H1 (cell line): ENCODE data around the gene CUBN. TPM values are rescaled to one million over a fixed set of nuclear protein-coding genes. Genes with fewer than 3 reads are reported as not detected.

Source experiments
- CTCF ChIA-PET: fragments of 300-600 bp; sonication (Branson Sonifier 250); formaldehyde crosslinking; loops from one replicate; lab custom pipeline; 2021; ENCODE audit not compliant: partially characterized antibody; lab: Charles Lee
- POLR2A ChIA-PET: fragments of 300-600 bp; sonication (Branson Sonifier 250); formaldehyde crosslinking; loops from one replicate; lab custom pipeline; 2021; ENCODE audit warnings: inconsistent platforms; ENCODE audit not compliant: partially characterized antibody; lab: Charles Lee
- DNase-seq, 2 experiments: peaks; one replicate each; pipeline versions ENCODE4 v3.0.0 to v3.0.0-alpha.2; 2010 to 2022; ENCODE audit warnings: low spot score in 2 of 2, low read depth in 1 of 2, mixed read lengths in 1 of 2
- FAIRE-seq: peaks from 2 replicates; lab custom pipeline; 2011; peaks lifted over from hg19 to GRCh38; lab: Jason Lieb, UNC
- H2AFZ ChIP-seq: 2 replicates; pipeline ENCODE4 v1.8.1; 2012; ENCODE audit warnings: low read length, inconsistent platforms
- H2AK5ac ChIP-seq: 2 replicates; pipeline ENCODE4 v1.6.1; 2013; ENCODE audit warnings: low read depth, low read length
- H2BK120ac ChIP-seq: replicated peaks from 2 replicates; pipeline ENCODE3; 2013; ENCODE audit warnings: low read depth, low read length, inconsistent platforms
- H2BK12ac ChIP-seq: 2 replicates; pipeline ENCODE4 v1.6.1; 2013; ENCODE audit warnings: low read depth, low read length
- H2BK15ac ChIP-seq: 2 replicates; pipeline ENCODE4 v1.6.1; 2013; ENCODE audit warnings: low read length
- H2BK20ac ChIP-seq: 2 replicates; pipeline ENCODE4 v1.6.1; 2013; ENCODE audit warnings: low read length
- H2BK5ac ChIP-seq: 2 replicates; pipeline ENCODE4 v1.6.1; 2013; ENCODE audit warnings: low read depth, low read length
- H3K14ac ChIP-seq: 2 replicates; pipeline ENCODE4 v1.6.1; 2013; ENCODE audit warnings: inconsistent platforms; ENCODE audit not compliant: insufficient read length
- H3K18ac ChIP-seq: 2 replicates; pipeline ENCODE4 v1.6.1; 2013; ENCODE audit warnings: low read length; ENCODE audit errors: extremely low read depth
- H3K23ac ChIP-seq: 2 replicates; pipeline ENCODE4 v1.6.1; 2013; ENCODE audit warnings: inconsistent platforms; ENCODE audit not compliant: insufficient read length
- H3K23me2 ChIP-seq: 2 replicates; pipeline ENCODE4 v1.6.1; 2013; ENCODE audit warnings: low read depth, low read length
- H3K27ac ChIP-seq: 2 replicates; pipeline ENCODE4 v1.6.1; 2011; ENCODE audit warnings: low read depth, low read length, inconsistent platforms
- H3K27me3 ChIP-seq, 4 experiments: replicated peaks in 1 of 4; 1 replicate in 1 of 4; 2 replicates in 3 of 4; pipeline versions ENCODE4 v1.6.1 to v1.8.1; 2011 to 2013; ENCODE audit warnings: low read length in 3 of 4, mild to moderate bottlenecking in 3 of 4, inconsistent platforms in 2 of 4, mixed read lengths in 2 of 4, moderate library complexity in 1 of 4; ENCODE audit not compliant: control insufficient read depth in 3 of 4, insufficient read depth in 3 of 4; ENCODE audit errors: extremely low read depth in 1 of 4
- H3K36me3 ChIP-seq, 4 experiments: 2 replicates each; pipeline versions ENCODE4 v1.6.1 to v1.8.1; 2011 to 2013; ENCODE audit warnings: mild to moderate bottlenecking in 4 of 4, low read length in 3 of 4, moderate library complexity in 2 of 4, control low read depth in 1 of 4, inconsistent platforms in 1 of 4; ENCODE audit not compliant: insufficient read depth in 4 of 4, control insufficient read depth in 2 of 4
- H3K4ac ChIP-seq: replicated peaks from 2 replicates; pipeline ENCODE3; 2013; ENCODE audit warnings: low read length, low read depth, mixed read lengths, inconsistent platforms; ENCODE audit not compliant: insufficient read length
- H3K4me1 ChIP-seq, 4 experiments: replicated peaks in 1 of 4; 1 replicate in 1 of 4; 2 replicates in 3 of 4; pipeline versions ENCODE4 v1.6.1 to v1.8.1; 2011 to 2013; ENCODE audit warnings: low read length in 3 of 4, inconsistent platforms in 2 of 4, mixed read lengths in 1 of 4; ENCODE audit not compliant: insufficient read depth in 4 of 4, control insufficient read depth in 3 of 4
- H3K4me2 ChIP-seq, 2 experiments: 2 replicates each; pipeline versions ENCODE4 v1.6.1 to v1.8.1; 2011 to 2013; ENCODE audit warnings: low read depth in 2 of 2, low read length in 2 of 2, control low read depth in 1 of 2, inconsistent platforms in 1 of 2, mild to moderate bottlenecking in 1 of 2; ENCODE audit not compliant: insufficient read depth in 1 of 2
- H3K4me3 ChIP-seq, 4 experiments: fragments of 200-600, 300-600 bp in 1 of 4; sonication (generic), shearing (Covaris generic), sonication (Bioruptor Twin) in 1 of 4; 2 replicates each; pipeline versions ENCODE4 v1.5.1 to v1.8.1; 2011 to 2016; ENCODE audit warnings: low read length in 4 of 4, low read depth in 3 of 4, control low read depth in 2 of 4, inconsistent platforms in 2 of 4, mild to moderate bottlenecking in 2 of 4, mixed read lengths in 1 of 4, moderate library complexity in 1 of 4; ENCODE audit not compliant: insufficient read depth in 2 of 4; ENCODE audit errors: extremely low read depth in 1 of 4
- H3K56ac ChIP-seq: replicated peaks from 2 replicates; pipeline ENCODE3; 2013; ENCODE audit warnings: low read depth, mild to moderate bottlenecking, mixed read lengths, low read length, inconsistent platforms; ENCODE audit not compliant: insufficient read length
- H3K79me1 ChIP-seq: 2 replicates; pipeline ENCODE4 v1.6.1; 2013; ENCODE audit warnings: low read depth, low read length, control low read depth
- H3K79me2 ChIP-seq, 2 experiments: 2 replicates each; pipeline versions ENCODE4 v1.6.1 to v1.8.1; 2012 to 2013; ENCODE audit warnings: low read length in 2 of 2, mild to moderate bottlenecking in 2 of 2, inconsistent platforms in 1 of 2; ENCODE audit not compliant: insufficient read depth in 2 of 2, control insufficient read depth in 1 of 2
- H3K9ac ChIP-seq, 4 experiments: replicated peaks in 1 of 4; 1 replicate in 1 of 4; 2 replicates in 3 of 4; pipeline versions ENCODE4 v1.6.1 to v1.8.1; 2011 to 2013; ENCODE audit warnings: low read depth in 3 of 4, low read length in 3 of 4, control low read depth in 2 of 4, mild to moderate bottlenecking in 2 of 4, moderate library complexity in 2 of 4, inconsistent platforms in 1 of 4; ENCODE audit errors: extremely low read depth in 1 of 4
- H3K9me3 ChIP-seq, 2 experiments: 2 replicates each; pipeline versions ENCODE4 v1.6.1 to v1.8.1; 2012 to 2013; ENCODE audit warnings: mild to moderate bottlenecking in 2 of 2, moderate library complexity in 2 of 2, control low read depth in 1 of 2, inconsistent platforms in 1 of 2, low read depth in 1 of 2, low read length in 1 of 2, mixed read lengths in 1 of 2; ENCODE audit not compliant: insufficient read depth in 2 of 2
- H4K20me1 ChIP-seq, 2 experiments: replicated peaks in 1 of 2; 2 replicates each; pipeline versions ENCODE3 to v1.8.1; 2011 to 2013; ENCODE audit warnings: inconsistent platforms in 2 of 2, low read length in 2 of 2, mild to moderate bottlenecking in 1 of 2; ENCODE audit not compliant: insufficient read depth in 2 of 2, control insufficient read depth in 1 of 2
- H4K5ac ChIP-seq: 2 replicates; pipeline ENCODE4 v1.6.1; 2013; ENCODE audit warnings: low read length, low read depth, mixed read lengths, inconsistent platforms; ENCODE audit not compliant: insufficient read length
- H4K8ac ChIP-seq: 2 replicates; pipeline ENCODE4 v1.8.0; 2013; ENCODE audit warnings: mild to moderate bottlenecking, moderate library complexity, low read length, inconsistent platforms; ENCODE audit not compliant: insufficient read depth; ENCODE audit errors: extremely low read depth
- H4K91ac ChIP-seq: replicated peaks from 2 replicates; pipeline ENCODE3; 2013; ENCODE audit warnings: low read length, mixed read lengths, inconsistent platforms; ENCODE audit not compliant: insufficient read length
- BACH1 ChIP-seq: IDR thresholded peaks from 2 replicates; pipeline ENCODE4 v1.6.1; 2012; ENCODE audit warnings: low read length, improper control_type of control experiment
- CEBPB ChIP-seq: IDR thresholded peaks from 2 replicates; pipeline ENCODE4 v1.6.1; 2012; ENCODE audit warnings: low read depth, low read length
- CREB1 ChIP-seq: IDR thresholded peaks from 2 replicates; pipeline ENCODE4 v1.6.1; 2012; ENCODE audit warnings: inconsistent platforms
- HDAC2 ChIP-seq, 2 experiments: fragments of 300-600 bp in 1 of 2; sonication (generic) in 1 of 2; IDR thresholded peaks; 2 replicates each; pipeline ENCODE4 v1.6.1; 2011 to 2012; ENCODE audit warnings: low read depth in 2 of 2, low read length in 2 of 2, mild to moderate bottlenecking in 2 of 2, moderate library complexity in 2 of 2, borderline replicate concordance in 1 of 2, inconsistent platforms in 1 of 2
- POU5F1 ChIP-seq: IDR thresholded peaks from 2 replicates; pipeline ENCODE4 v1.6.1; 2011; ENCODE audit warnings: low read depth, mild to moderate bottlenecking, low read length, moderate library complexity
- SIN3A ChIP-seq, 2 experiments: IDR thresholded peaks in 1 of 2; conservative IDR thresholded peaks in 1 of 2; 2 replicates each; pipeline ENCODE4 v1.6.1; 2011 to 2012; ENCODE audit warnings: low read length in 2 of 2, improper control_type of control experiment in 1 of 2, low read depth in 1 of 2, mild to moderate bottlenecking in 1 of 2
- TCF12 ChIP-seq: IDR thresholded peaks from 2 replicates; pipeline ENCODE4 v1.6.1; 2011; ENCODE audit warnings: low read depth, mild to moderate bottlenecking, low read length
- WGBS, 2 experiments: shearing (Covaris generic) in 1 of 2; methylation state at CpG; one replicate each; pipeline versions ENCODE4 v1.1.6 to v1.1.7; 2013 to 2015; ENCODE audit warnings: low lambda C conversion rate in 2 of 2, mixed read lengths in 2 of 2, inconsistent platforms in 1 of 2, low coverage in 1 of 2, missing lambda C conversion rate in 1 of 2; ENCODE audit not compliant: insufficient replicate concordance in 2 of 2, insufficient coverage in 1 of 2, insufficient read length in 1 of 2; ENCODE audit errors: extremely low coverage in 1 of 2, missing lambda C conversion rate in 1 of 2; 5-methylcytosine and 5-hydroxymethylcytosine counted together
- polyA plus RNA-seq, 7 experiments: library from polyadenylated mRNA; depleted of rRNA in 3 of 7; stranded (reverse) in 5 of 7; unstranded in 2 of 7; fragments of >200 nt in 5 of 7; fragments of 200-250 nt in 2 of 7; gene quantifications; 1 replicate in 5 of 7; 2 replicates in 1 of 7; 4 replicates in 1 of 7; pipeline versions ENCODE4 v1.2.1 to v1.2.3, GENCODE V29; 2011 to 2013; ENCODE audit warnings: missing spikeins in 2 of 7, mixed read lengths in 2 of 7
- total RNA-seq: library from RNA; stranded (reverse); fragmentation: NEBNext Ultra II Directional; extraction: Animal tissue kit (Norgen Biotek cat#: 25700); gene quantifications from 2 replicates; pipeline ENCODE4 v1.2.1, GENCODE V29; 2021

CUBN gene
- total and polyA plus RNA-seq, 2 of the 8 experiments (the other 6 are each of a cell fraction or from before 2014, with no cell fraction given) = 0.04 to 0.08 TPM

DNA sequence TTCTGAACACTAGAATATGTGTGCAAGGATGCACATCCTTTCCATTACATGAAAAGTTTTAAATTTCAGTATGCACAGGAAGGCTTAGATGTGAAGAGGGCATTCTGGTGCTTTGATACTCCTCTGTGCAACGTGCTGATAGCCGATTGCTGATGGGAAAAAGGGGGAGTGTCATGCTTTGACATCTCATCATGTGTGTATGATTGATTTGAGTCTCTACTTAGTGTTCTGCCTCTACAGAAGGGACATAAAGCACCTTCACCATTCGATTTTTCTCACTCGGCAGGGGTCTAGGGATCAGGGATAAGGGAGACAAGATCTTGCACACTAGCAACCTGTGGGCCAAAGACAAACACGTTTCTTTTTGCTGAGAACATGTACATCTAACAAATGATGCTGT is 197.7 kb downstream of the CUBN start:
- Histone ChIP-seq H3K27me3 (no peaks in the 10 kb centered on the region; a peak in 1 of 7 replicates), H3K9ac (no peak overlapping the region), H3K9me3 (no peaks in the 10 kb centered on the region), H3K36me3 (no peaks in the 10 kb centered on the region), H3K23ac (no peak overlapping the region), H3K14ac (no peak overlapping the region), H3K27ac (no peak overlapping the region), H2BK12ac (0 out of 2 replicates have a peak overlapping the region, but pooled peaks have one; percentile 10), H4K8ac (no peak overlapping the region), H2AK5ac (no peak overlapping the region), H3K79me2 (no peaks in the 10 kb centered on the region), H3K56ac (no peak overlapping the region), H3K4me1 (peaks cover 0 to 3% (median 0%) of the 10 kb centered on the region in 4 experiments; a peak in 3 of 7 replicates), H3K4me3 (no peak overlapping the region), H4K91ac (no peak overlapping the region), H4K5ac (no peak overlapping the region), H3K4me2 (no peak overlapping the region), H2BK5ac (no peak overlapping the region), H2BK15ac (no peak overlapping the region), H3K79me1 (no peaks in the 10 kb centered on the region), H2BK20ac (no peak overlapping the region), H3K4ac (no peak overlapping the region), H3K23me2 (no peaks in the 10 kb centered on the region), H2BK120ac (no peak overlapping the region), H3K18ac (no peak overlapping the region), H4K20me1 (no peaks in the 10 kb centered on the region), H2AFZ (no peak overlapping the region)
- ChIA-PET CTCF (no interaction called here), POLR2A (no interaction called here)
- DNase-seq (no peak), FAIRE-seq (no peak)
- 91% methylated on average over 5 of the region's 5 CpGs; no CpG with 5 or more reads in 1 of the 2 experiments for WGBS, 2 experiments
- TF ChIP-seq SIN3A (conservative IDR thresholded peaks at IDR 0.05 in 1 of 2, IDR thresholded peaks at IDR 0.05 in 1 of 2; ENCODE audit: low read depth in 1 of 2, low read length in 2 of 2) (no peak), CEBPB (no peak), BACH1 (no peak), HDAC2 (IDR thresholded peaks at IDR 0.05; ENCODE audit: borderline replicate concordance in 1 of 2, low read depth in 2 of 2, low read length in 2 of 2) (no peak), TCF12 (no peak), POU5F1 (no peak), CREB1 (no peak)
